ENCODE results near the gene ADA. TPM values are rescaled to one million over a fixed set of nuclear protein-coding genes. Genes with fewer than 3 reads are reported as not detected.

The ADA gene
- polyA plus RNA-seq, 1 experiment: 12.6 TPM

- Histone ChIP-seq H3K27me3 (ENCODE audit: control insufficient read depth, insufficient read depth, low read length) (no peaks in the 10 kb centered on the region), H3K9me3 (ENCODE audit: control insufficient read depth, insufficient read depth, low read length) (no peaks in the 10 kb centered on the region), H3K4me3 (ENCODE audit: low read depth, low read length) (peak within 1 kb of the TSS; percentile 68), H3K27ac (ENCODE audit: low read depth, low read length) (peak within 1 kb of the TSS; percentile 72)
- DNase-seq (ENCODE audit: low read depth, low spot score): peak; percentile 38
- ChIA-PET POLR2A (interaction anchor here (1.0 kb wide), 1 partner anchor 16 kb away, joined by 3 read pairs; no protein-coding TSS in a partner anchor), CTCF (interaction anchor here (1.7 kb wide), 1 partner anchor 27 kb away, joined by 3 read pairs; no protein-coding TSS in a partner anchor)
- TF ChIP-seq, protein P1, sequence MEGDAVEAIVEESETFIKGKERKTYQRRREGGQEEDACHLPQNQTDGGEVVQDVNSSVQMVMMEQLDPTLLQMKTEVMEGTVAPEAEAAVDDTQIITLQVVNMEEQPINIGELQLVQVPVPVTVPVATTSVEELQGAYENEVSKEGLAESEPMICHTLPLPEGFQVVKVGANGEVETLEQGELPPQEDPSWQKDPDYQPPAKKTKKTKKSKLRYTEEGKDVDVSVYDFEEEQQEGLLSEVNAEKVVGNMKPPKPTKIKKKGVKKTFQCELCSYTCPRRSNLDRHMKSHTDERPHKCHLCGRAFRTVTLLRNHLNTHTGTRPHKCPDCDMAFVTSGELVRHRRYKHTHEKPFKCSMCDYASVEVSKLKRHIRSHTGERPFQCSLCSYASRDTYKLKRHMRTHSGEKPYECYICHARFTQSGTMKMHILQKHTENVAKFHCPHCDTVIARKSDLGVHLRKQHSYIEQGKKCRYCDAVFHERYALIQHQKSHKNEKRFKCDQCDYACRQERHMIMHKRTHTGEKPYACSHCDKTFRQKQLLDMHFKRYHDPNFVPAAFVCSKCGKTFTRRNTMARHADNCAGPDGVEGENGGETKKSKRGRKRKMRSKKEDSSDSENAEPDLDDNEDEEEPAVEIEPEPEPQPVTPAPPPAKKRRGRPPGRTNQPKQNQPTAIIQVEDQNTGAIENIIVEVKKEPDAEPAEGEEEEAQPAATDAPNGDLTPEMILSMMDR (IDR thresholded peaks at IDR 0.05; ENCODE audit: low read depth, low read length): no peak
Measured at GRCh38 chr20:44582311-44583025, 69.0 kb downstream of the ADA start, which contains the start of gene PKIG. Gene PKIG, plus strand, starts transcription at chr20:44582579. Its CDS starts 31,978 bp downstream, at chr20:44614557.

GRCh38 chr20:44581515-44581914 lies 70.0 kb downstream of the ADA start:
- TF ChIP-seq, protein P1 (IDR thresholded peaks at IDR 0.05; ENCODE audit: low read depth, low read length): no peak
- Histone ChIP-seq H3K27me3 (ENCODE audit: control insufficient read depth, insufficient read depth, low read length) (no peaks in the 10 kb centered on the region), H3K4me3 (ENCODE audit: low read depth, low read length) (no peak overlapping the region), H3K9me3 (ENCODE audit: control insufficient read depth, insufficient read depth, low read length) (peaks cover 4% of the 10 kb centered on the region; the same call in 1 of the 2 replicates), H3K27ac (ENCODE audit: low read depth, low read length) (peak overlapping the region; percentile 55)
- ChIA-PET POLR2A (no interaction called here), CTCF (no interaction called here)
- no peak for DNase-seq (ENCODE audit: low read depth, low spot score)

- Histone ChIP-seq H3K27ac (ENCODE audit: low read depth, low read length) (no peak overlapping the region), H3K9me3 (ENCODE audit: control insufficient read depth, insufficient read depth, low read length) (peaks cover 4% of the 10 kb centered on the region; the same call in 1 of the 2 replicates), H3K4me3 (ENCODE audit: low read depth, low read length) (no peak overlapping the region), H3K27me3 (ENCODE audit: control insufficient read depth, insufficient read depth, low read length) (no peaks in the 10 kb centered on the region)
- ChIA-PET CTCF (no interaction called here), POLR2A (no interaction called here)
- TF ChIP-seq, protein P1 (IDR thresholded peaks at IDR 0.05; ENCODE audit: low read depth, low read length): no peak
- DNase-seq (ENCODE audit: low read depth, low spot score): no peak
Measured at GRCh38 chr20:44580581-44581268, 70.8 kb downstream of the ADA start.

DNA sequence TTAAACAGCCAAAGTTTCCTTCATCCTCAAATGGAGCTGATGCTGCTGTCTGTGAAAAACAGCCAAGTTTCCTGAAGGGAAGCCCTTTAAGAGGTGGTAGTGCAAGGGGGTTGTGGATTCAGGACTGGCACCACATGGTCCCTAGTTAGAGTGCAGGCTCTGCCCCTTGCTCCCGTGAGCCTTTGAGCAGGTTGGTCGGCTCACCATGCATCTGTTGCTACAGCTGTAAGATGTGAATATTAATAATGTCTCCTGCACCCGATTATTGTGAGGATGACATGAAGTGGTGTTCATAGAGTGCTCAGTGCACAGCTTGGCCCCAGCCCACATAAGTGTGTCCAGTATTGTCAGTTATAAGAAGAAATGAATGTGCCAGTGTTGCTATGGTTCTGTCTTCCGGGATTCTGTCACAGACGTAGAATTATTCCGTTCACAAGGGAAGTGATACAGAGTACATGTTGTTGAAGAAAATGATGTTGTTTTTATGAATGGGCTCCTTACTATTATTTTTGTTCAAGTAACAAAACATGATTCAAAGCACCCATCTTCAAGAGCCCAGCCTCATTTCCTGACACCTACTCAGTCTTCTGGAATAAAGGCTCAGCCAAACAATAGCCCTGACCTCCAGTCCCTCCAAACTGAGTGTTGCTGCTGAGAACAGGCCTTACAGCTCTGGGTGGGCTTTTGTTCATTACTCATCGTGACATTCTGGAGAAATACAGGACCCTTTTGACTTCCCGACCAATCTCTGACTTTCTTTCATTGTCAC lies 72.0 kb downstream of the ADA start:
- Histone ChIP-seq H3K4me3 (ENCODE audit: low read depth, low read length) (no peak overlapping the region), H3K9me3 (ENCODE audit: control insufficient read depth, insufficient read depth, low read length) (peaks cover 4% of the 10 kb centered on the region; the same call in 1 of the 2 replicates), H3K27ac (ENCODE audit: low read depth, low read length) (peak overlapping the region; percentile 47), H3K27me3 (ENCODE audit: control insufficient read depth, insufficient read depth, low read length) (no peaks in the 10 kb centered on the region)
- ChIA-PET CTCF (no interaction called here), POLR2A (no interaction called here)
- TF ChIP-seq, protein P1 (IDR thresholded peaks at IDR 0.05; ENCODE audit: low read depth, low read length): no peak
- DNase-seq (ENCODE audit: low read depth, low spot score): no peak

Measured in AG04450 (cell line).